ENCODE results near the gene STAC3.

- TF ChIP-seq POLR2A (IDR thresholded peaks at IDR 0.05; ENCODE audit: low read depth, low read length) (no peak), TAF1 (IDR thresholded peaks at IDR 0.05; ENCODE audit: low read depth, low read length) (no peak)
Measured at GRCh38 chr12:57219993-57220754, 30.8 kb downstream of the STAC3 start.
